HepG2 (cell line): ENCODE results near the gene C22orf39. TPM values are rescaled to one million over a fixed set of nuclear protein-coding genes. Genes with fewer than 3 reads are reported as not detected.

ENCODE experiments used
- ATAC-seq: fragments of 200-7000 bp; cut with Tn5 transposase; 3 replicates; pipeline ENCODE4 v1.9.1; 2020; ENCODE audit warnings: mild to moderate bottlenecking, moderate library complexity
- BruUV-seq: library from RNA; stranded (reverse); fragments of 400-500 nt; replicated peaks from 2 replicates; lab custom pipeline; 2021; lab: Mats Ljungman, UMichigan
- CTCF ChIA-PET: fragments of 300-600 bp; formaldehyde crosslinking; extraction: SDS; loops from one replicate; lab custom pipeline; 2021; ENCODE audit warnings: low total read pairs, inconsistent platforms, low intra/inter-chr PET ratio; lab: Yijun Ruan, JAX
- POLR2A ChIA-PET: fragments of 350-600 bp; sonication (Branson Sonifier 250); formaldehyde crosslinking; loops from one replicate; lab custom pipeline; 2020; ENCODE audit warnings: antibody characterized with exemption, inconsistent platforms; lab: Yijun Ruan, JAX
- DNase-seq: peaks from one replicate; pipeline ENCODE4 v3.0.0-alpha.2; 2015; ENCODE audit warnings: low spot score
- FAIRE-seq: peaks from 3 replicates; lab custom pipeline; 2011; peaks lifted over from hg19 to GRCh38; lab: Jason Lieb, UNC
- H2AFZ ChIP-seq: one replicate; pipeline ENCODE4 v1.6.1; 2011; ENCODE audit warnings: low read length, inconsistent platforms
- H3K27ac ChIP-seq: fragments of 300-600 bp; 3 replicates; pipeline ENCODE4 v1.8.0; 2011; ENCODE audit warnings: mixed run types, mild to moderate bottlenecking, mixed read lengths, low read length, inconsistent platforms; ENCODE audit not compliant: insufficient read depth; ENCODE audit errors: extremely low read length
- H3K27me3 ChIP-seq, 2 experiments: fragments of 200-600 bp in 1 of 2; 2 replicates in 1 of 2; 3 replicates in 1 of 2; pipeline versions ENCODE4 v1.6.0 to v1.8.0; 2011; ENCODE audit warnings: low read length in 2 of 2, mild to moderate bottlenecking in 2 of 2, moderate library complexity in 2 of 2, inconsistent platforms in 1 of 2; ENCODE audit not compliant: insufficient read depth in 2 of 2, control insufficient read depth in 1 of 2
- H3K36me3 ChIP-seq, 2 experiments: fragments of 200-600 bp in 1 of 2; replicated peaks in 1 of 2; 2 replicates in 1 of 2; 3 replicates in 1 of 2; pipeline versions ENCODE4 v1.5.1 to v1.8.0; 2011; ENCODE audit warnings: low read length in 2 of 2, inconsistent platforms in 1 of 2; ENCODE audit not compliant: insufficient read depth in 2 of 2, control insufficient read depth in 1 of 2
- H3K4me1 ChIP-seq: 2 replicates; pipeline ENCODE4 v1.5.1; 2012; ENCODE audit warnings: low read length, inconsistent platforms; ENCODE audit not compliant: insufficient read depth
- H3K4me2 ChIP-seq: 2 replicates; pipeline ENCODE4 v1.6.0; 2011; ENCODE audit warnings: low read depth, low read length, inconsistent platforms
- H3K4me3 ChIP-seq, 3 experiments: fragments of 200-600 bp in 1 of 3; sonication (generic), shearing (Covaris generic) in 1 of 3; replicated peaks in 1 of 3; 2 replicates each; pipeline ENCODE4 v1.5.1; 2011 to 2016; ENCODE audit warnings: low read length in 3 of 3, inconsistent platforms in 2 of 3, low read depth in 2 of 3, mild to moderate bottlenecking in 2 of 3, control low read depth in 1 of 3, mixed read lengths in 1 of 3; ENCODE audit not compliant: insufficient read depth in 1 of 3
- H3K79me2 ChIP-seq: one replicate; pipeline ENCODE4 v1.6.1; 2011; ENCODE audit warnings: low read length, inconsistent platforms; ENCODE audit not compliant: insufficient read depth
- H3K9ac ChIP-seq: 2 replicates; pipeline ENCODE4 v1.6.0; 2011; ENCODE audit warnings: mild to moderate bottlenecking, low read depth, low read length, inconsistent platforms; ENCODE audit not compliant: insufficient read depth
- H3K9me3 ChIP-seq: 2 replicates; pipeline ENCODE4 v1.5.1; 2012; ENCODE audit warnings: mild to moderate bottlenecking, low read length
- H4K20me1 ChIP-seq: 2 replicates; pipeline ENCODE4 v1.6.0; 2011; ENCODE audit warnings: inconsistent platforms, mild to moderate bottlenecking, low read length, moderate library complexity; ENCODE audit not compliant: insufficient read depth
- ATAD3A ChIP-seq: sonication (generic); formaldehyde crosslinking; IDR thresholded peaks from 2 replicates; pipeline ENCODE4 v1.4.0; 2020; ENCODE audit warnings: missing genetic modification reagents
- CEBPB ChIP-seq: IDR thresholded peaks from 2 replicates; pipeline ENCODE4 v1.6.1; 2011; ENCODE audit warnings: low read depth, low read length, improper control_type of control experiment, borderline replicate concordance
- NFATC3 ChIP-seq: sonication (generic); formaldehyde crosslinking; IDR thresholded peaks from 2 replicates; pipeline ENCODE4 v1.5.1; 2020; ENCODE audit warnings: mild to moderate bottlenecking, missing genetic modification reagents
- NR1H2 ChIP-seq: sonication (generic); formaldehyde crosslinking; IDR thresholded peaks from 2 replicates; pipeline ENCODE4 v1.8.1; 2022; ENCODE audit warnings: low read depth, missing genetic modification reagents, borderline replicate concordance
- SMARCC2 ChIP-seq: fragments of 450-650 bp; IDR thresholded peaks from 2 replicates; pipeline ENCODE4 v1.6.1; 2017; ENCODE audit warnings: antibody characterized with exemption, mild to moderate bottlenecking
- ZNF343 ChIP-seq: sonication (generic); formaldehyde crosslinking; IDR thresholded peaks from 2 replicates; pipeline ENCODE4 v1.4.0; 2020; ENCODE audit warnings: mild to moderate bottlenecking, missing genetic modification reagents
- ZNF652 ChIP-seq: IDR thresholded peaks from 2 replicates; pipeline ENCODE4 v1.6.1; 2016; ENCODE audit warnings: low read depth, borderline replicate concordance
- ZNF850 ChIP-seq: sonication (generic); formaldehyde crosslinking; conservative IDR thresholded peaks from 2 replicates; pipeline ENCODE4 v1.9.0; 2021; ENCODE audit warnings: mild to moderate bottlenecking, missing genetic modification reagents
- WGBS: methylation state at CpG from one replicate; pipeline ENCODE4 v1.1.6; 2017; ENCODE audit warnings: low lambda C conversion rate; 5-methylcytosine and 5-hydroxymethylcytosine counted together
- in situ Hi-C: cut with HindIII; loops from 2 replicates; pipeline ENCODE4 v1.10.0; 2017; ENCODE audit warnings: low pct_unique_long_range_greater_than_20kb; ENCODE audit not compliant: extremely low pct_ligation_motif_present
- intact Hi-C: fragments of 100-400 bp; cut with micrococcal nuclease; formaldehyde crosslinking; loops from one replicate; pipeline ENCODE4 v1.10.0; 2022; ENCODE audit not compliant: unreplicated experiment
- polyA plus RNA-seq, 8 experiments: library from polyadenylated mRNA; depleted of rRNA in 3 of 8; stranded (reverse) in 7 of 8; unstranded in 1 of 8; fragments of >200 nt; fragmentation: Illumina TruSeq in 4 of 8; extraction: Trizol in 4 of 8; gene quantifications; 2 replicates each; pipeline versions ENCODE4 v1.2.1 to v1.2.3, GENCODE V29; 2011 to 2016; ENCODE audit warnings: low read depth in 4 of 8, missing spikeins in 1 of 8, mixed read lengths in 1 of 8; ENCODE audit not compliant: insufficient read depth in 1 of 8
- total RNA-seq, 5 experiments: library from RNA; depleted of rRNA; stranded (reverse); fragments of >200 nt; fragmentation: Illumina TruSeq; extraction: Trizol; gene quantifications; 2 replicates each; pipeline ENCODE4 v1.2.3, GENCODE V29; 2016; ENCODE audit warnings: low read depth in 1 of 5
- TF ChIP-seq, protein P1 (sequence below): sonication (generic); formaldehyde crosslinking; IDR thresholded peaks from 2 replicates; pipeline ENCODE4 v1.5.1; 2020; ENCODE audit warnings: missing genetic modification reagents, mild to moderate bottlenecking, borderline replicate concordance
- TF ChIP-seq, protein P2 (sequence below): IDR thresholded peaks from 2 replicates; pipeline ENCODE4 v1.6.1; 2012; ENCODE audit warnings: inconsistent platforms
- TF ChIP-seq, protein P3 (sequence below): sonication (generic); formaldehyde crosslinking; IDR thresholded peaks from 2 replicates; pipeline ENCODE4 v1.4.0; 2020; ENCODE audit warnings: missing genetic modification reagents
- TF ChIP-seq, protein P4 (sequence below): IDR thresholded peaks from 2 replicates; pipeline ENCODE4 v1.6.1; 2016; ENCODE audit warnings: low read depth, borderline replicate concordance

C22orf39 gene
- total and polyA plus RNA-seq, 2 of the 13 experiments (the other 11 are each of a cell fraction or from before 2014, with no cell fraction given) = 23.4 to 26.4 TPM

DNA sequence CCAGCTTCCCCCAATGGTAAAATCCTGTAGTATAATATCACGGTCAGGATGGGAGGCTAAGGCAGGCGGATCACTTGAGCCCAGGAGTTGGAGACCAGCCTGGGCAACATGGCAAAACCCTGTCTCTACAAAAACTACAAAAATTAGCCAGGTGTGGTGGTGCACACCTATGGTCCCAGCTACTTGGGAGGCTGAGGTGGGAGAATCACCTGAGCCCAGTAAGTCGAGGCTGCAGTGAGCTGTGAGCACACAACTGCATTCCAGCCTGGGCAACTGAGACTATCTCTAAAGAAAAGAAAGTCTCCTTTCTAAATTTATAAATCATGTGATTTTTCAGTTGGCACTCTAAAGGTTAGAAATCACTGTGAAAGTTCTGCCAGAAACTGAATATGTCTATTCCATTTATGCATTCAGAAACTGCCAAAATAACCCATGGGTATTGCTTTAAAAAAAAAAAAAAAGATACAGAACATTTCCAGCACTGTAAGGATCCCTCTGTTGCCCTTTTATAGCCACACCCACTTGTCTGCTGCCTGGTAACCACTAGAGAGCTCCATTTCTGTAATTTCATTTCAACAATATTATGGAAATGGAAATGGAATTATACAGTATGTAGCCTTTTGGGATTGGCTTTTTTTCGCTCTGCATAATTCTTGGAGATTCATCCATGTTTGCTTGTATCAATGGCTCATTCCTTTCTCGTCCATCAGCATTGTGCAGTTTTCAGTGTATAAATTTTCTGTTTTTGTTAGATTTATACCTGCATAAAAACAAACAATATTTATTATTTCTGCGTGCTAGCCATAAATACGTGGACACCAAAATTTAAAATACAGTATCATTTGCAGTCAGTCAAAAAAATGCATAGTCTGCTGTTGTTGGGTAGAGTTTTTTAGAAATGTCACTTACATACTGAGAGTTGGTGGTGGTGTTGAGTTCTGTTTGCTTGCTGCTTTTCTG, 41.7 kb upstream of the C22orf39 start (continued):
- TF ChIP-seq, protein P1, sequence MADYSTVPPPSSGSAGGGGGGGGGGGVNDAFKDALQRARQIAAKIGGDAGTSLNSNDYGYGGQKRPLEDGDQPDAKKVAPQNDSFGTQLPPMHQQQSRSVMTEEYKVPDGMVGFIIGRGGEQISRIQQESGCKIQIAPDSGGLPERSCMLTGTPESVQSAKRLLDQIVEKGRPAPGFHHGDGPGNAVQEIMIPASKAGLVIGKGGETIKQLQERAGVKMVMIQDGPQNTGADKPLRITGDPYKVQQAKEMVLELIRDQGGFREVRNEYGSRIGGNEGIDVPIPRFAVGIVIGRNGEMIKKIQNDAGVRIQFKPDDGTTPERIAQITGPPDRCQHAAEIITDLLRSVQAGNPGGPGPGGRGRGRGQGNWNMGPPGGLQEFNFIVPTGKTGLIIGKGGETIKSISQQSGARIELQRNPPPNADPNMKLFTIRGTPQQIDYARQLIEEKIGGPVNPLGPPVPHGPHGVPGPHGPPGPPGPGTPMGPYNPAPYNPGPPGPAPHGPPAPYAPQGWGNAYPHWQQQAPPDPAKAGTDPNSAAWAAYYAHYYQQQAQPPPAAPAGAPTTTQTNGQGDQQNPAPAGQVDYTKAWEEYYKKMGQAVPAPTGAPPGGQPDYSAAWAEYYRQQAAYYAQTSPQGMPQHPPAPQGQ (CRISPR knock-in tag) = no peak
- TF ChIP-seq NR1H2 = no peak
- TF ChIP-seq CEBPB = no peak
- no peak for TF ChIP-seq ATAD3A (CRISPR knock-in tag)

DNA sequence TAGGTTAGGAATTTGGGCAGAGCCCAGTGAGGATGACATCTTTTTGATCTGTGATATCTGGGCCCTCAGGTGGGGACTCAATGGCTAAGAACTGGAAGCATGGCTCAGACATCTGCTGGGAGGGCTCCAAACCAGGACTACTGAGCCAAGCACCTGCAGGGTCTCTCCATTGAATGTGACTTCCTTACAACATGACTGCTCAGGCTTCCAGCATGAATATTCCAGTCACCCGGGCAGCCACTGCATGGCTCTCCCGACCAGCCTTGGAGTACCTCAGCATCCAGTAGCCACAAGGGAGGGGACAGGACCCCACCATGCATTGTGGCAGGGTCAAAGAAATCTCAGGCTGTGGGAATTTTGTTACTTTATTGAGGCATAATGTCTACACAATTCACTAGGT, 40.8 kb upstream of the C22orf39 start:
- no peak overlapping the region for H3K4me2 ChIP-seq
- DNase-seq (no peak), ATAC-seq (no peak), FAIRE-seq (no peak)
- WGBS = 100% methylated on average over 1 of the region's 2 CpGs
- ChIA-PET POLR2A (no interaction called here), CTCF (no interaction called here)
- BruUV-seq = no TSS peak
- H3K36me3 ChIP-seq = peaks cover 6 to 49% of the 10 kb centered on the region in 2 experiments
- no peaks in the 10 kb centered on the region for H3K9me3 ChIP-seq
- H3K4me1 ChIP-seq = no peaks in the 10 kb centered on the region
- in situ Hi-C loops = loop anchor here (10.0 kb wide), 1 partner anchor 57 kb away; no protein-coding TSS in a partner anchor
- no peaks in the 10 kb centered on the region for H3K27me3 ChIP-seq
- no peak overlapping the region for H3K27ac ChIP-seq
- H4K20me1 ChIP-seq = no peaks in the 10 kb centered on the region
- no peak overlapping the region for H3K4me3 ChIP-seq
- TF ChIP-seq ZNF343 (CRISPR knock-in tag) (no peak), NFATC3 (no peak), ZNF652 (CRISPR knock-in tag) (no peak), SMARCC2 (no peak), ZNF850 (CRISPR knock-in tag) (no peak)
- TF ChIP-seq, protein P2, sequence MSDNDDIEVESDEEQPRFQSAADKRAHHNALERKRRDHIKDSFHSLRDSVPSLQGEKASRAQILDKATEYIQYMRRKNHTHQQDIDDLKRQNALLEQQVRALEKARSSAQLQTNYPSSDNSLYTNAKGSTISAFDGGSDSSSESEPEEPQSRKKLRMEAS = no peak
- TF ChIP-seq, protein P3, sequence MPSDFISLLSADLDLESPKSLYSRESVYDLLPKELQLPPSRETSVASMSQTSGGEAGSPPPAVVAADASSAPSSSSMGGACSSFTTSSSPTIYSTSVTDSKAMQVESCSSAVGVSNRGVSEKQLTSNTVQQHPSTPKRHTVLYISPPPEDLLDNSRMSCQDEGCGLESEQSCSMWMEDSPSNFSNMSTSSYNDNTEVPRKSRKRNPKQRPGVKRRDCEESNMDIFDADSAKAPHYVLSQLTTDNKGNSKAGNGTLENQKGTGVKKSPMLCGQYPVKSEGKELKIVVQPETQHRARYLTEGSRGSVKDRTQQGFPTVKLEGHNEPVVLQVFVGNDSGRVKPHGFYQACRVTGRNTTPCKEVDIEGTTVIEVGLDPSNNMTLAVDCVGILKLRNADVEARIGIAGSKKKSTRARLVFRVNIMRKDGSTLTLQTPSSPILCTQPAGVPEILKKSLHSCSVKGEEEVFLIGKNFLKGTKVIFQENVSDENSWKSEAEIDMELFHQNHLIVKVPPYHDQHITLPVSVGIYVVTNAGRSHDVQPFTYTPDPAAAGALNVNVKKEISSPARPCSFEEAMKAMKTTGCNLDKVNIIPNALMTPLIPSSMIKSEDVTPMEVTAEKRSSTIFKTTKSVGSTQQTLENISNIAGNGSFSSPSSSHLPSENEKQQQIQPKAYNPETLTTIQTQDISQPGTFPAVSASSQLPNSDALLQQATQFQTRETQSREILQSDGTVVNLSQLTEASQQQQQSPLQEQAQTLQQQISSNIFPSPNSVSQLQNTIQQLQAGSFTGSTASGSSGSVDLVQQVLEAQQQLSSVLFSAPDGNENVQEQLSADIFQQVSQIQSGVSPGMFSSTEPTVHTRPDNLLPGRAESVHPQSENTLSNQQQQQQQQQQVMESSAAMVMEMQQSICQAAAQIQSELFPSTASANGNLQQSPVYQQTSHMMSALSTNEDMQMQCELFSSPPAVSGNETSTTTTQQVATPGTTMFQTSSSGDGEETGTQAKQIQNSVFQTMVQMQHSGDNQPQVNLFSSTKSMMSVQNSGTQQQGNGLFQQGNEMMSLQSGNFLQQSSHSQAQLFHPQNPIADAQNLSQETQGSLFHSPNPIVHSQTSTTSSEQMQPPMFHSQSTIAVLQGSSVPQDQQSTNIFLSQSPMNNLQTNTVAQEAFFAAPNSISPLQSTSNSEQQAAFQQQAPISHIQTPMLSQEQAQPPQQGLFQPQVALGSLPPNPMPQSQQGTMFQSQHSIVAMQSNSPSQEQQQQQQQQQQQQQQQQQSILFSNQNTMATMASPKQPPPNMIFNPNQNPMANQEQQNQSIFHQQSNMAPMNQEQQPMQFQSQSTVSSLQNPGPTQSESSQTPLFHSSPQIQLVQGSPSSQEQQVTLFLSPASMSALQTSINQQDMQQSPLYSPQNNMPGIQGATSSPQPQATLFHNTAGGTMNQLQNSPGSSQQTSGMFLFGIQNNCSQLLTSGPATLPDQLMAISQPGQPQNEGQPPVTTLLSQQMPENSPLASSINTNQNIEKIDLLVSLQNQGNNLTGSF (CRISPR knock-in tag) = no peak
- TF ChIP-seq, protein P4, sequence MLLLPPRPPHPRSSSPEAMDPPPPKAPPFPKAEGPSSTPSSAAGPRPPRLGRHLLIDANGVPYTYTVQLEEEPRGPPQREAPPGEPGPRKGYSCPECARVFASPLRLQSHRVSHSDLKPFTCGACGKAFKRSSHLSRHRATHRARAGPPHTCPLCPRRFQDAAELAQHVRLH (CRISPR knock-in tag) = no peak
- no peak overlapping the region for H2AFZ ChIP-seq
- no peaks in the 10 kb centered on the region for H3K79me2 ChIP-seq
- H3K9ac ChIP-seq = no peak overlapping the region
- intact Hi-C loops = no loop called here
